Measurements from ENCODE around the gene TRMT11. TPM values are rescaled to one million over a fixed set of nuclear protein-coding genes. Genes with fewer than 3 reads are reported as not detected.

The TRMT11 gene
- total RNA-seq, 1 experiment from 2014 or later: 17.9 TPM

DNA sequence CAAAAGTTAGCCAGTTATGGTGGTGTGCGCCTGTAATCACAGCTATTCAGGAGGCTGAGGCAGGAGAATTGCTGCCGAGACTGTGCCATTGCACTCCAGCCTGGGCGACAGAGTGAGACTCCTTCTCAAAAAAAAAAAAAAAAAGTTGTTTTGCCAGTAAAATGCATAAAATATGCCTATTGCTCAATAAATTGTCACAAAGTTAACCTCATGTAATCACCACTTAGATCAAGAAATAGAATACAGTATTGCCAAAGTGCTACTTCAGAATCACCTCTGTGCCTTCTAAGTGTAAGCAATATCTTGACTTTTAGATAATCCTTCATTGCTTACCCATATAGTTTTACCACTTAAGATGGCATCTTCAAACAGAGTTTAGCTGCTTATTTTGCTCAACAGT lies 80.7 kb downstream of the TRMT11 start:
- no peak overlapping the region for H2AFZ ChIP-seq (ENCODE audit: low read length)
- DNase-seq (no peak), ATAC-seq (no peak)
- intact Hi-C loops (cut with micrococcal nuclease): no loop called here
- H4K20me1 ChIP-seq (ENCODE audit: low read length): no peaks in the 10 kb centered on the region
- CTCF ChIA-PET: no interaction called here
- H3K9me2 ChIP-seq (replicated peaks; ENCODE audit: low read length): no peaks in the 10 kb centered on the region
- H3F3A ChIP-seq (ENCODE audit: low read length, unreplicated experiment): no peaks in the 10 kb centered on the region
- no peaks in the 10 kb centered on the region for H3K79me2 ChIP-seq (ENCODE audit: low read length)
- H3K9ac ChIP-seq (ENCODE audit: low read length): no peak overlapping the region
- H3K36me3 ChIP-seq (ENCODE audit: low read depth, low read length): no peaks in the 10 kb centered on the region
- TF ChIP-seq EZH2 (IDR thresholded peaks at IDR 0.05; ENCODE audit: low read length, unreplicated experiment): no peak
- TF ChIP-seq EZH2phosphoT487 (IDR thresholded peaks at IDR 0.05; ENCODE audit: borderline replicate concordance, low read length): no peak
- TF ChIP-seq, protein P1, sequence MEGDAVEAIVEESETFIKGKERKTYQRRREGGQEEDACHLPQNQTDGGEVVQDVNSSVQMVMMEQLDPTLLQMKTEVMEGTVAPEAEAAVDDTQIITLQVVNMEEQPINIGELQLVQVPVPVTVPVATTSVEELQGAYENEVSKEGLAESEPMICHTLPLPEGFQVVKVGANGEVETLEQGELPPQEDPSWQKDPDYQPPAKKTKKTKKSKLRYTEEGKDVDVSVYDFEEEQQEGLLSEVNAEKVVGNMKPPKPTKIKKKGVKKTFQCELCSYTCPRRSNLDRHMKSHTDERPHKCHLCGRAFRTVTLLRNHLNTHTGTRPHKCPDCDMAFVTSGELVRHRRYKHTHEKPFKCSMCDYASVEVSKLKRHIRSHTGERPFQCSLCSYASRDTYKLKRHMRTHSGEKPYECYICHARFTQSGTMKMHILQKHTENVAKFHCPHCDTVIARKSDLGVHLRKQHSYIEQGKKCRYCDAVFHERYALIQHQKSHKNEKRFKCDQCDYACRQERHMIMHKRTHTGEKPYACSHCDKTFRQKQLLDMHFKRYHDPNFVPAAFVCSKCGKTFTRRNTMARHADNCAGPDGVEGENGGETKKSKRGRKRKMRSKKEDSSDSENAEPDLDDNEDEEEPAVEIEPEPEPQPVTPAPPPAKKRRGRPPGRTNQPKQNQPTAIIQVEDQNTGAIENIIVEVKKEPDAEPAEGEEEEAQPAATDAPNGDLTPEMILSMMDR (conservative IDR thresholded peaks at IDR 0.05; ENCODE audit: low read depth, low read length): no peak
- no peaks in the 10 kb centered on the region for H3K9me3 ChIP-seq (ENCODE audit: low read length)
- no TSS peak for BruUV-seq (replicated peaks)
- H3K4me1 ChIP-seq (ENCODE audit: insufficient read depth, low read length): no peaks in the 10 kb centered on the region
- H3K4me2 ChIP-seq (ENCODE audit: low read length): no peak overlapping the region
- POLR2A ChIA-PET (ENCODE audit: unreplicated experiment): no interaction called here
- H3K4me3 ChIP-seq (ENCODE audit: low read length): no peak overlapping the region
- no peaks in the 10 kb centered on the region for H3K27me3 ChIP-seq (ENCODE audit: low read length)
- no peak overlapping the region for H3K27ac ChIP-seq (ENCODE audit: low read length)

DNA sequence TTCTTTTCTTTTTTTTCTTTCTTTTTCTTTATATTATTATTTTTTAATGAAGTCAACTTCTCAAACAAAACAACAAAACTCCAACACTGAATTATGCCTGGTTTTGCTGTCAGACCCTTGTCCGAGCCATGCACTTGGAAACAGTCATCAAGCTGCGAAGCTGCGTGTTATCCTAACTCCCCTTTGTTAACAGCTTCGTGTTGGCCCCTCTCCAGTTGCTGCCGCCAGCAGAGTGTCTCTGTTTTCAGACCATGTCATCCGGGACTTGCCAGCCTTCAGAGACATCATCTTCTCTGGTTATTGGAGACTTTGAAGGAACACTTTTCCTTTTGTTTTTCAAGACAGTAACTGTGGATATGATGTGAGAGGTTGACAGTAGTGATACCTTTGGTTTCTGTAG lies 83.1 kb downstream of the TRMT11 start:
- no peak for DNase-seq
- no peak overlapping the region for H3K27ac ChIP-seq (ENCODE audit: low read length)
- H3K9me3 ChIP-seq (ENCODE audit: low read length): no peaks in the 10 kb centered on the region
- no peak overlapping the region for H3K9ac ChIP-seq (ENCODE audit: low read length)
- H3K36me3 ChIP-seq (ENCODE audit: low read depth, low read length): no peaks in the 10 kb centered on the region
- BruUV-seq (replicated peaks): no TSS peak
- no peaks in the 10 kb centered on the region for H4K20me1 ChIP-seq (ENCODE audit: low read length)
- H3K4me3 ChIP-seq (ENCODE audit: low read length): no peak overlapping the region
- intact Hi-C loops (cut with micrococcal nuclease): no loop called here
- no peaks in the 10 kb centered on the region for H3K4me1 ChIP-seq (ENCODE audit: insufficient read depth, low read length)
- no peak overlapping the region for H3K4me2 ChIP-seq (ENCODE audit: low read length)
- CTCF ChIA-PET: no interaction called here
- POLR2A ChIA-PET (ENCODE audit: unreplicated experiment): no interaction called here
- no peak overlapping the region for H2AFZ ChIP-seq (ENCODE audit: low read length)
- H3K79me2 ChIP-seq (ENCODE audit: low read length): no peaks in the 10 kb centered on the region
- no peaks in the 10 kb centered on the region for H3K9me2 ChIP-seq (replicated peaks; ENCODE audit: low read length)
- no peak for TF ChIP-seq EZH2phosphoT487 (IDR thresholded peaks at IDR 0.05; ENCODE audit: borderline replicate concordance, low read length)
- no peak for TF ChIP-seq EZH2 (IDR thresholded peaks at IDR 0.05; ENCODE audit: low read length, unreplicated experiment)
- TF ChIP-seq, protein P1 (conservative IDR thresholded peaks at IDR 0.05; ENCODE audit: low read depth, low read length): no peak
- no peaks in the 10 kb centered on the region for H3K27me3 ChIP-seq (ENCODE audit: low read length)
- no peaks in the 10 kb centered on the region for H3F3A ChIP-seq (ENCODE audit: low read length, unreplicated experiment)
- no peak for ATAC-seq

DNA sequence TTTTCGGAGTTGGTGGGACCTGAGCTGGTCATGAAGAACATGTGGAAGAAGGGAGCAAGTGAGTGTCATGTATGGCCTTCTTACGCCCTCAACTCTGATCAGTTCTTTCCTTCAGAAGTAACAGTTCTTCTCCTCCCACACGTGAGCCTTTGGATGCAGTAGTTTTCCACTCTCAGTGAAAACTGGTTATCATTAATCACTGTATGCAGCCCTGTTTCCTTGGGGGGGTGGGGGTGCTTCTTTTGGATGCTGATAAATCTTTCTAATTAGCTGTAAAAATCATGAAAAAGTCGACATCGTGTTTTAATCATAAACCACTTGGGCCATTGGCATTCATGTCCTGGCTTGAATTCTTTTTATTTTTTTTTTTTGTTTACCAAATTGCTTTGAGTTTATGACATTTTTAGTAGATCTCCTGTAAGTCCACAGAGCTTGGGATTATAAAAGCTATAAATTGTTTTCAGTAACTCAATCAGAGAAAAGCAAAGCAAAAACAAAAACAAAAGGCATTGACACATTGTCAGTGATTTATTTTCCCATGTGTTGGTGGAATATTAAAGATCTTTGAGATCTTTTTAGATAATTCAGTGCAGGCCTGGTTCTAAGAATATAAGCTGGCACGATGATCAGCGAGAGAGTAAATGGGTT lies 84.8 kb downstream of the TRMT11 start:
- Histone ChIP-seq H3K4me2 (ENCODE audit: low read length) (no peak overlapping the region), H3K9me3 (ENCODE audit: low read length) (no peaks in the 10 kb centered on the region), H3K27ac (ENCODE audit: low read length) (no peak overlapping the region), H3F3A (ENCODE audit: low read length, unreplicated experiment) (no peaks in the 10 kb centered on the region), H3K9me2 (replicated peaks; ENCODE audit: low read length) (no peaks in the 10 kb centered on the region), H3K36me3 (ENCODE audit: low read depth, low read length) (no peaks in the 10 kb centered on the region), H3K4me3 (ENCODE audit: low read length) (no peak overlapping the region), H2AFZ (ENCODE audit: low read length) (no peak overlapping the region), H4K20me1 (ENCODE audit: low read length) (no peaks in the 10 kb centered on the region), H3K27me3 (ENCODE audit: low read length) (no peaks in the 10 kb centered on the region), H3K4me1 (ENCODE audit: insufficient read depth, low read length) (no peaks in the 10 kb centered on the region), H3K79me2 (ENCODE audit: low read length) (no peaks in the 10 kb centered on the region), H3K9ac (ENCODE audit: low read length) (no peak overlapping the region)
- intact Hi-C loops (cut with micrococcal nuclease): no loop called here
- TF ChIP-seq EZH2phosphoT487 (IDR thresholded peaks at IDR 0.05; ENCODE audit: borderline replicate concordance, low read length) (no peak), EZH2 (IDR thresholded peaks at IDR 0.05; ENCODE audit: low read length, unreplicated experiment) (no peak)
- TF ChIP-seq, protein P1 (conservative IDR thresholded peaks at IDR 0.05; ENCODE audit: low read depth, low read length): no peak
- POLR2A ChIA-PET (ENCODE audit: unreplicated experiment): no interaction called here
- no peak for ATAC-seq
- CTCF ChIA-PET: no interaction called here
- no TSS peak for BruUV-seq (replicated peaks)
- DNase-seq: no peak
